ENCODE data around the gene SUSD2. TPM values are rescaled to one million over a fixed set of nuclear protein-coding genes. Genes with fewer than 3 reads are reported as not detected.

SUSD2 gene
- total and polyA plus RNA-seq, 2 of the 8 experiments (the other 6 are each of a cell fraction or from before 2014, with no cell fraction given), result 2.0 to 4.8 TPM

- Histone ChIP-seq H3K79me1 (ENCODE audit: low read depth, low read length) (no peaks in the 10 kb centered on the region), H3K4me1 (replicated peaks in 1 of 4; ENCODE audit: control insufficient read depth in 3 of 4, insufficient read depth in 4 of 4, low read length in 3 of 4) (peaks cover 0 to 3% (median 1%) of the 10 kb centered on the region in 4 experiments; a peak in 1 of 7 replicates), H4K8ac (ENCODE audit: extremely low read depth, insufficient read depth, low read length) (no peak overlapping the region), H4K91ac (replicated peaks; ENCODE audit: insufficient read length, low read length) (no peak overlapping the region), H3K27me3 (replicated peaks in 1 of 4; ENCODE audit: control insufficient read depth in 3 of 4, extremely low read depth in 1 of 4, insufficient read depth in 3 of 4, low read length in 3 of 4) (no peaks in the 10 kb centered on the region), H3K36me3 (ENCODE audit: control insufficient read depth in 2 of 4, insufficient read depth in 4 of 4, low read length in 3 of 4) (peaks cover 0 to 5% (median 2%) of the 10 kb centered on the region in 4 experiments; a peak in 1 of 8 replicates), H3K79me2 (ENCODE audit: control insufficient read depth in 1 of 2, insufficient read depth in 2 of 2, low read length in 2 of 2) (no peaks in the 10 kb centered on the region), H2BK5ac (ENCODE audit: low read depth, low read length) (no peak overlapping the region; the same call in 1 of the 2 replicates), H3K4me3 (ENCODE audit: extremely low read depth in 1 of 4, insufficient read depth in 2 of 4, low read depth in 3 of 4, low read length in 4 of 4) (no peak overlapping the region), H2BK120ac (replicated peaks; ENCODE audit: low read depth, low read length) (no peak overlapping the region), H4K20me1 (replicated peaks in 1 of 2; ENCODE audit: control insufficient read depth in 1 of 2, insufficient read depth in 2 of 2, low read length in 2 of 2) (peaks cover 0 to 4% of the 10 kb centered on the region in 2 experiments), H3K18ac (ENCODE audit: extremely low read depth, low read length) (no peak overlapping the region), H3K4ac (replicated peaks; ENCODE audit: insufficient read length, low read depth, low read length) (no peak overlapping the region), H3K23me2 (ENCODE audit: low read depth, low read length) (no peaks in the 10 kb centered on the region), H3K9me3 (ENCODE audit: insufficient read depth in 2 of 2, low read depth in 1 of 2, low read length in 1 of 2) (no peaks in the 10 kb centered on the region), H2BK12ac (ENCODE audit: low read depth, low read length) (no peak overlapping the region), H3K4me2 (ENCODE audit: insufficient read depth in 1 of 2, low read depth in 2 of 2, low read length in 2 of 2) (no peak overlapping the region), H3K23ac (ENCODE audit: insufficient read length) (no peak overlapping the region), H3K27ac (ENCODE audit: low read depth, low read length) (no peak overlapping the region), H2BK20ac (ENCODE audit: low read length) (no peak overlapping the region), H4K5ac (ENCODE audit: insufficient read length, low read depth, low read length) (no peak overlapping the region), H2AK5ac (ENCODE audit: low read depth, low read length) (no peak overlapping the region), H2BK15ac (ENCODE audit: low read length) (no peak overlapping the region), H3K9ac (replicated peaks in 1 of 4; ENCODE audit: extremely low read depth in 1 of 4, low read depth in 3 of 4, low read length in 3 of 4) (no peak overlapping the region), H3K56ac (replicated peaks; ENCODE audit: insufficient read length, low read depth, low read length) (no peak overlapping the region), H3K14ac (ENCODE audit: insufficient read length) (no peak overlapping the region), H2AFZ (ENCODE audit: low read length) (no peak overlapping the region)
- POLR2A ChIA-PET (ENCODE audit: partially characterized antibody), result no interaction called here
- TF ChIP-seq KDM5A (IDR thresholded peaks at IDR 0.05; ENCODE audit: low read length) (no peak), CREB1 (IDR thresholded peaks at IDR 0.05) (no peak), BCL11A (IDR thresholded peaks at IDR 0.05; ENCODE audit: low read depth in 2 of 2, low read length in 2 of 2) (no peak), TEAD4 (IDR thresholded peaks at IDR 0.05; ENCODE audit: low read depth, low read length) (no peak), RXRA (IDR thresholded peaks at IDR 0.05; ENCODE audit: insufficient read depth, low read depth, low read length) (no peak), CHD1 (IDR thresholded peaks at IDR 0.05; ENCODE audit: low read depth, low read length) (no peak), E2F6 (IDR thresholded peaks at IDR 0.05) (no peak), NRF1 (IDR thresholded peaks at IDR 0.05; ENCODE audit: low read depth, low read length) (no peak), SIN3A (conservative IDR thresholded peaks at IDR 0.05 in 1 of 2, IDR thresholded peaks at IDR 0.05 in 1 of 2; ENCODE audit: low read depth in 1 of 2, low read length in 2 of 2) (no peak), MAFK (IDR thresholded peaks at IDR 0.05; ENCODE audit: low read depth, low read length) (no peak), MAX (IDR thresholded peaks at IDR 0.05) (no peak), JUND (IDR thresholded peaks at IDR 0.05; ENCODE audit: low read length) (no peak), HDAC6 (IDR thresholded peaks at IDR 0.05; ENCODE audit: low read depth, low read length) (no peak), JUN (IDR thresholded peaks at IDR 0.05; ENCODE audit: low read depth, low read length) (no peak)
- FAIRE-seq (no peak), DNase-seq (ENCODE audit: low read depth in 1 of 2, low spot score in 2 of 2) (no peak)
- CTCF ChIA-PET (ENCODE audit: partially characterized antibody), result interaction anchor here (1.0 to 19.1 kb wide), 7 partner anchors 8 to 53 kb away, joined by 3 to 301 read pairs (median 5); no protein-coding TSS in a partner anchor
- WGBS, 2 experiments (ENCODE audit: extremely low coverage in 1 of 2, insufficient coverage in 1 of 2, insufficient read length in 1 of 2, insufficient replicate concordance in 2 of 2, low coverage in 1 of 2, low lambda C conversion rate in 2 of 2, missing lambda C conversion rate in 1 of 2), result 95% methylated on average over 6 of the region's 6 CpGs; no CpG with 5 or more reads in 1 of the 2 experiments
These were observed 16.3 kb upstream of the SUSD2 start for GRCh38 chr22:24164940-24165339.
